ENCODE measurements around the gene PAPPA.
A peak's percentile ranks its signal among the peaks of the same experiment; 100 is the strongest.

PAPPA gene

GRCh38 chr9:116187570-116188170, 34.1 kb downstream of the PAPPA start:
- no peak for DNase-seq

- no peak for DNase-seq
Observed at GRCh38 chr9:116189683-116190082, 36.1 kb downstream of the PAPPA start.

DNA sequence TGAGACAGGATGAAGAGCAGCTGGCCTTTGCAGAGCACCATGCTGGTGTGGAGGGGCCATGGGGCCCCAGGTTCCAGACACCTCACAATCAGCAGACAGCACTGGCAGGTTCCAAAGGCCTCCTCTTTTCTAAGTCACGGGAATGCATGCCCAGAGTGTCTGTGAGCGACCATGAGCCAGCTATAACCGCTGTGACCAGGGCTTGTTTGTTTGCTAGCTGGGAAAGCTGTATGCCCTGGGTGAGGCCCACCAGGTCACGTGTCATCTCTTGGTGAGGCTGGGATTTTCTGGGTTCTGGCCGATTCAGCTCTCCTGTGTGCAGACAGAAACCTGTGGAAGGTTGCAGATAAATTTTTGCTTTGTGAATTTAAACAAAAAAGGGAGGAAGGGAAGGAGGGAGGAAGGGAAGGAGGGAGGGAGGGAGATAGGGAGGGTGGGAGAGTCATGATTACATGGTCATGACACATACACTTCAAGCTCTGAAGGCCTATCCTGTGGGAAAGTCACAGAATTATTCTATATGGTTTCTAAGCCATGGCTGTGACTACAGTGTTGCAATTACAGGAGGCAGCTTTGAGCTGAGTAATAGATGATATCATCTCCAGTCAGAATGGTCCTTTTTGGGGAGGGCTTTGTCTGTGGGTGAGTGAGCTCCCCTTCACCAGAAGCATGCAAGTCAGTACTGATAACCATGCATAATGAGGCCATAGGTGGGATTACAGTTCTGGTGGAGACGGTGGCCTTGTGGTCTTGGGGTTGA, 37.2 kb downstream of the PAPPA start:
- DNase-seq: no peak

GRCh38 chr9:116191576-116192415, 38.2 kb downstream of the PAPPA start:
- DNase-seq: no peak

DNA sequence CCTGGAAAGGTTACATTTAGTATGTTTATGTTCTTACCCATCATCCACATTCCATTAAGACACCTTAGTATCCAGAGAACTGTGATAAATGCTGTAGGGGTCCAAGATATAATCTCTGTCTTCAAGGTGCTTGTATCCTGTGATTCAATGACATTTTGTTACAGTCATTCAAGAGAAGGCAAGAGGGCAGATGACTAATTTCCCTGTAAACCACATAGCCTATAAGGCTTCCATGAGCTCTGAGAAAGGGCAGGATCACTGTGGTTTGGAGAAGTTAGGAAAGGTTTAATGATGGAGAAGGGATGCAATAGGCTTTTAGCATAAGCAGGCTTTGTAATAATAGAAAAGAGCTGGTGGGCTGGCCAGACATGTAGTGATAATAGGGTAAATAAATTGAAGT, 40.0 kb downstream of the PAPPA start:
- DNase-seq: no peak

DNA sequence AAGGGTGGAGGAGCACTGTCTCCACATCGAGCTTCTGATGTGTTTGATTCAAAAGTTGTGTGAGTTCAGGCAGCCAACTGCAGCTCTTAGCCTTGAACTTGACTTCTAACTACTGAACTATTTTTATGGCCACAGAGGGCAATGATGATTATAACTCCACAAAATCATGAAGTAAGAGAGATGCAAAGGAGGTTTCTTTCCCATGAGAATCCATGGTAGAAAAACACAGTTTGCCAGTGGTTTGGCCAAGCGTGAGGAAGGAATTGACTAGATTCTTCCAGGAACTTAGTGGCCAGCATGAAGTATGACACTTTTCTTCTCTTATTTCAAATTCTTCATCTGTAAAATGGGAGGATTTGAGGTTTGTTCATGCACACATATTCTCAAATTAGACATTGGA, 43.2 kb downstream of the PAPPA start:
- DNase-seq: no peak

- no peak for DNase-seq
Observed at GRCh38 chr9:116198344-116198743, 44.8 kb downstream of the PAPPA start.

DNA sequence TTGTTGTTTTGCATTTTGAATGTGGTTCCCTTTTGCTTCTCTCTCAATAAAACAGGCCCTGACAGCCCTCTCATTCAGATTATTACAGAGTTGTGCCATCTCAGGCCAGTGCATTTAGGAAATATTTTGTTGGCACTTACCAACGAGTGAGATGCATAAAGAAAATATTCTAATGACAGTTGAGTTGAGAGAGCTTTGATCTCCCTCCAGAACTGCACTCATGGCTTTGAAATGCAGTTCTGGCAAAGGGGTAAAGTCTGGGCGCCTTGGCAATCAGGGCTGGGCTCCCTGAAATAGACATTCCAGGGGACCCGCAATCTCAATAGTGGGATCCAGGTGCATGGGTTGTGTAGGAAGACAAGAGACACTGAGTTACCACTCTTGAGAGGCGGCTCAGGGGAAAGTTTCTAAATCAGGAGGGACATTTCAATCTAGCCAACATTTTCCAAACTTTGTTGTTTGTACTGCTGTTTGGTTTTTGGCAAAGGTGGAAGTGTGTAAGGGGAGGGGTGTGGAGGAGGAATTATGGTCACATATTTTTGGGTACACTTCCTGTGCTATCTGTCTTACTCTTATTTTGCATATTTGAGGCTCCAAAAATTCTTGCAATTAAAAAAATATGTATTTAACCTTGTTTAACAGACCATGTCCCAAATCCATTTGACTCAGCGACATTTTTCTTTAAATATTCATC, 48.8 kb downstream of the PAPPA start:
- no peak for DNase-seq

DNA sequence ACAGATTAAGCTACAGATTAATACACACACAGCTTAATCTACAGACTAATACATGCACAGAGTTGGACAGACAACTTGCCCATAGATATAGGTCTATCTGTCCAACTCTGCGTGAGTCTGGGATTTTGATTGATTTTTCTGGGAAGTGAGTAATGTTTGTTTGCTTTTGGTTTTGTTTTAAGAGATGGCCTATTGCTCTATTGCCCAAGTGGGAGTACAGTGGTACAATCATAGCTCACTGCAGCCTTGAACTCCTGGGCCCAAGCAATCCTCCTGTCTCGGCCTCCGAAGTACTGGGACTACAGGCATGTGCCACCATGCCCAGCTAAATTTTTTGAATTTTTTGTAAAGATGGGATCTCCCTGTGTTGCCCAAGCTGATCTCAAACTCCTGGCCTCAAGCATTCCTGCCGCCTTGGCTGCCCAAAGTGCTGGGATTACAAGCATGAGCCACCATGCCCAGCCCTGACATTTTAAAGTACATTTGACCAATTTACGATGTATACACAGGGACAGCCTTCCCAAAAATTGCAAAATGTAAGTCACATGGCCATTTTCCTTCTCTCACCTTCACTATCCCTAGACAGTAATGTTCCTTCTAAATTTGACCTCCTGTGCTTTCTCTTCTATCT, 50.8 kb downstream of the PAPPA start:
- no peak for DNase-seq

DNA sequence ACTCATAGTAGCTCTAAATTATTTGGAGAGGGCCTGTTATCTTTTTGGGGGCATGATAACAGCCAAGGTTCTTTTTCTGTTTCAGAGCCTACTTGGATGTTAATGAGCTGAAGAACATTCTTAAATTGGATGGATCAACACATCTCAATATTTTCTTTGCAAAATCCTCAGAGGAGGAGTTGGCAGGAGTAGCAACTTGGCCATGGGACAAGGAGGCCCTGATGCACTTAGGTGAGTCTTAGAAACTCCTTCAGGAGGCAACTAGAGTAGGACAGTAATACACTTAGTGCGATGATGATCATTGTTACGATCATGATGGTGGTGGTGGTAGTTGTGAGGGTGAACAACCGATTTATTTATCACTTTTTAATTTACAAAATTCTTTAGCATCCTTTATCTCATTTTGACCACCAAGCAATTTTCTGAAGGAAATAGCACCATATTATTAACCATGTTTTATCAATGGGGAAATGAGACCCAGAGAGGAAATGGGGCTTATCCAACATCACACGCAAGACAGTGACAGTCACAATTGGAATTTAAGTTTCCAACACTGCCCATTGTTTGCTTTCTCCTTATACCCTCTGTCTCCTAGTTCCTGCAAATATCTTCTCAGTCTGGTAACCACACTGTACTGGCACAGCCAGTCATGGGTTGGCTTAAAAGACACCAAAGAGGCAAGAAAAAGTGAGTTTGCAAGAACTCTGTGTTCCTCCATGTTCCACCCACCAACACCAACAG, 54.0 kb downstream of the PAPPA start:
- no peak for DNase-seq

GRCh38 chr9:116208417-116209232, 55.0 kb downstream of the PAPPA start:
- DNase-seq: no peak

DNA sequence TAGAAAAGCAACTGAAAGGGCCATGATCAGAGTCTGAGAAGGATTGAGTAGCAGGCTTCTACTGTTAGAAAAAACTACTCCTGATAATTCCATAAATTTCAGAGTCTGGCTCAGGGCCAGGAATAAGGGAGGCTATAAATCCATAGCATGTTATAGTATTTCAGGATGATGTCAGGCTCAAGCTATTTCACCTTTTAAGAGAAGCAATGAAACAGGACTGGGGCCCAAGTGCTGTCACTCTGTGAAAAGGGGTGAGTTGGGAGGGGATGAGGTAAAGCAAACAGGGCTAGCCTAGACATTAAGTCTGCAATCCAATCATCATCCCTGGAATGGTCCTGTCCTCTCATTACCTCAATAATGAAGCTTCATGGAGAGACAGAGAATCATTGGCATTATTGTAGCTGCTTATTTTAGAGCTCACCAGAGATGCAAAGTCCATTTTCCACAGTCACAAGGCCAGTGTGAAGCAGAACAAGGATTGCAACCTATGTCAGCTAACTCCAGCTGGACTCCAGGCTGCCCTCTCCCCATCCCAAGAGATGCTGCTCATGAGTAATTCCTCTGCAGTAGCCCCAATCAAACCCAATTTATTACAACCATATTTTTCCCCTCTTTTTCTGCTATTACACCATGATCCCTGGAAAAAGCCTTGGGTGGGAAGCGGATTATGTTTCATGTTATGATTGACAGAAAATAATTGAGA, 56.0 kb downstream of the PAPPA start:
- DNase-seq: no peak

GRCh38 chr9:116212986-116213692, 59.5 kb downstream of the PAPPA start:
- DNase-seq: no peak

GRCh38 chr9:116213693-116214047, 60.1 kb downstream of the PAPPA start:
- DNase-seq: no peak

GRCh38 chr9:116218399-116218798, 64.8 kb downstream of the PAPPA start:
- no peak for DNase-seq

- DNase-seq: peak; percentile 62
Observed at GRCh38 chr9:116219686-116220085, 66.1 kb downstream of the PAPPA start.

- DNase-seq: no peak
Observed at GRCh38 chr9:116223926-116224325, 70.3 kb downstream of the PAPPA start.

DNA sequence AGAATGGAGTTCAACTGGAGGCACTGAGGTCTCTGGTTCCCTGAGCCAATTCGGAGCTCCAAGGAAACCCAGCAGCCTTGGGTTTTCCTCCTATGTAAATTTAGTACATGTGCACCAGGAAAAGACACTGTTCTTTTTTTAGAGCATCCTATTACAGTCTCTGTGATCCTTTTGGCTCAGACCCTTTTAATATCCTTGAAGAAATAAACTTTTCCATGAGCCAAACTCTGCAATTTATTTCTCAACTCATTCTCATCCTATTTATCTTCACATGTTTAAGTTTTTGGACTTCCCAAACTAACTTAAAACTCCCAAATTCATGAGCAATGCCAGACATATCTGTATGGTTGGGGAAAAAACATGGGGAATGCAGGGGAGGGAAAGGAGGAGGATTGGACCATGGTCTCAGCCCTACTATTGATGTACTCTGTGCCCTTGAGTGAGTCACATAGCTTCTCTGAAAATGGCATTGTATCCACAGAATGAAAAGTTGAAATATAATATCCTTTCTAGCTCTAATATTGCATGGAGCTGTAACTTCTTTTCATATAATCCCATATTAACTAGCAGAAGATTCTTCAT, 76.6 kb downstream of the PAPPA start:
- DNase-seq: no peak

GRCh38 chr9:116232424-116233159, 79.0 kb downstream of the PAPPA start:
- no peak for DNase-seq

Measured in NCI-H510A (cell line).